ENCODE measurements around the gene SLC12A3.

DNA sequence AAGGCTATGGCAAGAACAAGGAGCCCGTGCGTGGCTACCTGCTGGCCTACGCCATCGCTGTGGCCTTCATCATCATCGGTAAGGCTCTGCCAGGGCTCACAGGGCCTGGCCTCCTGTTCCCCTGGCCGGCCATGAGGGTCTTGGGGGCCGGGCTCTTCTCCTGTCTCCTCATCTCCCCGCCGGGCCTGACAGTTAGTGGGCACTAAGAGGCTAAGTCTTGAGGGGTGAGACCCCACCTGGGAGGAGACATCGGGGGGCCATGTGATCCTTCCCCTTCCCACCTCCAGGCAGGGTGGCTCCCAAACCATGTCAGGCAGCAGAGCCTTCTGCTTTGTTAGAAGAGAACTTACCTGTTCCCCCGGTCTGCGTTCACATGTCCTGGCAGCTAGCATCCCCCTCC lies 15.2 kb downstream of the SLC12A3 start:
- no peak for TF ChIP-seq EZH2phosphoT487 (IDR thresholded peaks at IDR 0.05; ENCODE audit: borderline replicate concordance)
- TF ChIP-seq, protein P1, sequence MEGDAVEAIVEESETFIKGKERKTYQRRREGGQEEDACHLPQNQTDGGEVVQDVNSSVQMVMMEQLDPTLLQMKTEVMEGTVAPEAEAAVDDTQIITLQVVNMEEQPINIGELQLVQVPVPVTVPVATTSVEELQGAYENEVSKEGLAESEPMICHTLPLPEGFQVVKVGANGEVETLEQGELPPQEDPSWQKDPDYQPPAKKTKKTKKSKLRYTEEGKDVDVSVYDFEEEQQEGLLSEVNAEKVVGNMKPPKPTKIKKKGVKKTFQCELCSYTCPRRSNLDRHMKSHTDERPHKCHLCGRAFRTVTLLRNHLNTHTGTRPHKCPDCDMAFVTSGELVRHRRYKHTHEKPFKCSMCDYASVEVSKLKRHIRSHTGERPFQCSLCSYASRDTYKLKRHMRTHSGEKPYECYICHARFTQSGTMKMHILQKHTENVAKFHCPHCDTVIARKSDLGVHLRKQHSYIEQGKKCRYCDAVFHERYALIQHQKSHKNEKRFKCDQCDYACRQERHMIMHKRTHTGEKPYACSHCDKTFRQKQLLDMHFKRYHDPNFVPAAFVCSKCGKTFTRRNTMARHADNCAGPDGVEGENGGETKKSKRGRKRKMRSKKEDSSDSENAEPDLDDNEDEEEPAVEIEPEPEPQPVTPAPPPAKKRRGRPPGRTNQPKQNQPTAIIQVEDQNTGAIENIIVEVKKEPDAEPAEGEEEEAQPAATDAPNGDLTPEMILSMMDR (conservative IDR thresholded peaks at IDR 0.05; ENCODE audit: low read length), result no peak
